ENCODE results near the gene NT5C2.

NT5C2 gene

GRCh38 chr10:103060575-103060974, 132.5 kb downstream of the NT5C2 start:
- no peak for DNase-seq (ENCODE audit: low read depth in 2 of 2)

- DNase-seq (ENCODE audit: low read depth in 2 of 2) = no peak
Observed at GRCh38 chr10:103058034-103058433, 135.0 kb downstream of the NT5C2 start.

DNA sequence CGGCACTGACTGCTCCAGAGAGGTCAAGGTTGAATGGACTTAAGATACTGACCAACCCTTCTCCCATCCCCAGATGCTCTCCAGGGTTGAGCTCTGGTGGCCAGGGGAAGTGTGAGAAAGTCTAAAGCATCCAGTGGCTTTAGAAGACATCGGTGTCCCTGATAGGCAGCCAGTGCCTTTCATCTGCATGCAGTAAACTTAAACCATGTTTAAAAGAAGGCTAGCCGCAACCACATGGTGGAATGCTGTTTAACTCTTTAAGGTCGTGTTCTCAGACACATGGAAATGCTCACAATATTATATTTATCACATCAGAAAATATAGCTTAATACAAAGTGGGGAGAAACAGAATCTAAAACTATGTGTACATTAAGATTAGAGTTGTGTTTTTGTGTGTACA, 138.0 kb downstream of the NT5C2 start:
- no peak for DNase-seq (ENCODE audit: low read depth in 2 of 2)

GRCh38 chr10:103054621-103055020, 138.5 kb downstream of the NT5C2 start:
- DNase-seq (ENCODE audit: low read depth in 2 of 2) = no peak

DNA sequence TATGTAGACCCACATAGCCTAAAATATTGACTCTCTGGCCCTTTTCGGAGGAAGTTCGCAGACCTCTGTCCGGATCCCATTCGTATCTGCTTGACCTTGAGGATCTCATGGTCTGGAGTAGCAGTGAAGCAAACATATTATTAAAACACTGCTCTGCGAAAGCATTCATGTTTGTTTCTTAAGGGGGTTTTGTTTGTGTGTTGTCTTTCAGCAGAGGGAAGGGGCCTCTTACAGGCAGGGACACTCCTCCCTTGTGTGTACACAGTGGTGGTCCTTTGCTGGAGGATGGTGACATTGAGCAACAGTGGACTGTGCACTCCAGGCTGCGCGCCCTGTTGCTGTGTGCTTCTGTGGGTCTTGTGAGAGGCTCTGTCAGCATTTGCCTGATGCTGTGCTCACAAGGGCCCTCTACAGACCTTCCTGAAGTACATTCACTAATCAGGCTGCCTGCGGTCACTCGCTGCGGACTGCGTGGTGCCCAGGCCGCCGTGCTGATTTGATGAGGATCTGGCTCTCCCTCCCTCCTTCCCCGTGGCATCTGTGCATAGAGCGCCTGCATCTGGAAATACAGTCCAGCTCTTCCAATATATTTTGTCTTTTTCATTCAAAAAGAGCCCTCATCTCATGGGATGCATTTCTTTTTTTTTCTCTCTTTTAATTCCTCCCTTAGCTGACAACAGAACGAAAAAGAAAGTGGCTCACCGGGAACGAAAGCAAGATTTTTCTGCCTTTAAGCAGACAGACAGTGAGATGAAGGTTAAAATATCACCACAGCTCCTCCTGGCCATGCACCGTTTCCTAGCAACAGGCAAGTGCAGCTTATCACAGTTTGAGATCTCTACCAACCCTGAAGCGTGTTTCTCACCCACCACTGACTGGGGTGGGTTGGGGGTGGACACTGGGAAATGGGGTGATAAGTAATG, 139.2 kb downstream of the NT5C2 start:
- peak; percentile 18 to 25 for DNase-seq (ENCODE audit: low read depth in 2 of 2)

DNA sequence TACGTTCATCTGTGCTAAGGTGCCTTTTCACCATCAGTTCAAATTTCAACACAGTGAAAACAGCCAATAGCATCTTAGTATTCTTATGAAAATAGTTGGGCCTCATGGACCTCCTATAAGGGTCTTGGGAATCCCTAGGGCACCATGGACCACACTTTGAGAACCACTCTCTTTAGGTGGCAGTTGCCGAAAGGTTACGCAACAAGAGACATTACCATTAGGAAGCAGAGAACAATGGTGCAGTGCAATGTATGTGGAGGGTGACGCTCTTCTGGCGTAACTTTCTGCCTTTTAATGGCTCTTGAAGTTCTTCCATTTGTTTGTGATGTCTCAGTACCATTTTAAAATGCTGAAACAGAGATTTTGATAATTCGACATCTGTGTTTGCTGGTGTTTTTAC, 143.8 kb downstream of the NT5C2 start:
- no peak for DNase-seq (ENCODE audit: low read depth in 2 of 2)

- DNase-seq (ENCODE audit: low read depth in 2 of 2) = no peak
Observed at GRCh38 chr10:103047381-103047780, 145.7 kb downstream of the NT5C2 start.

DNA sequence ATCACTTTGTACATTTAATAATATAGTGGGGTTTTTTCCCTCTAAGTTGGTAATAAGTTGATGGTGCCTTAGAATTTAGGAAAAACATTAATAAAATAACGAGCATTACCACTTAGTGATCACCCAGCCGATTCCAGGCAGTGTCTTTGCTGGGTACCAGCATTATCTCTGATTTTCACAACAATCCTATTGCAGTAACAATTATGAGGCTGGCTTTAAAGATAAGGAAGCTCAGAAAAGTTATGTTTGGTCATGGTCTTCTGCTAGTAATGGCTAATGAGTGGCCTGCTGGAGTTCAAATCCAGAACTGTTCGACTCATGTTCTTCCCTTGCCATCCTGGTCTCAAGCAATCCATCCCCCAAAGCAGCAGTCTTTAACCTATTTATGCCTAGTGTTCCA, 147.1 kb downstream of the NT5C2 start:
- DNase-seq (ENCODE audit: low read depth in 2 of 2) = no peak

GRCh38 chr10:103044942-103045489, 148.1 kb downstream of the NT5C2 start:
- no peak for DNase-seq (ENCODE audit: low read depth in 2 of 2)

DNA sequence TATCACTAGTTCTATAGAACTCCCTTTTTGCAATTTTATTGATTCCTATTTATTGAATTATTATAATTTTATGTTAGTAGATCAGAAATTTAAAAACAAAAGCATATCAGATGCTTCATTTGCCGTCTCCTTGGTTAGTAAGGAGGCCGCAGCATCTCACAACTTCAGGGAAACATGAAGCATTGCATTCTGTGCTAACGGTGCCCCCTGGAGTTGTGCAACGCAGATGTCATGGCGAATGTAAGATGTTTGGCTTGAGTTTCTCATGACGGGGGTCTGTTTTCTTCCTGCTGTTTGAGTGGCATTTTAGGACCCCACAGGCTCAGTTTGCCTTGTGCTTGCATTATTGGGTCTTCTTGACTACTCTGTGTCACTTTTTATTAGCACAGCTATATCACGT, 150.2 kb downstream of the NT5C2 start:
- DNase-seq (ENCODE audit: low read depth in 2 of 2) = no peak

- DNase-seq (ENCODE audit: low read depth in 2 of 2) = no peak
Observed at GRCh38 chr10:103042129-103042528, 150.9 kb downstream of the NT5C2 start.

DNA sequence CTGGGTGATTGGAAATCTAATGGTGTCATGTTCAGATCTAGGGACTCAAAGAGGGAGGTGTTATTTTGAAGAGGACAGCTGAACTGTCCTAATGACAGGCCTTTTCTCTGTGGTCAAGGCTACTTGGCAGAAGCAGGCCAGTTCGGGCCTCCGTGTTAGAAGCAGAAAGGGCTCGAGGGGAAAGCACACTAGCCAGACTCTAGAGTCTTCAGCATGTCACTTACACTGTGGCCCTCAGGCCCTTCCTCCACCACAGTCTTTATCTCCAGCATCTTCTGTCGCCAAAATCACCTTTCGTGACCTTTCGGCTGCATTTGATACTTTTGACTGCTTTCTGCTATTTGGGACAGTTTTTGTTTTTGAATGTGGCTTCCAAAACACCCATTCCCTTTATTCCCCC, 151.7 kb downstream of the NT5C2 start:
- DNase-seq (ENCODE audit: low read depth in 2 of 2) = no peak

- DNase-seq (ENCODE audit: low read depth in 2 of 2) = no peak
Observed at GRCh38 chr10:103040418-103040817, 152.7 kb downstream of the NT5C2 start.

DNA sequence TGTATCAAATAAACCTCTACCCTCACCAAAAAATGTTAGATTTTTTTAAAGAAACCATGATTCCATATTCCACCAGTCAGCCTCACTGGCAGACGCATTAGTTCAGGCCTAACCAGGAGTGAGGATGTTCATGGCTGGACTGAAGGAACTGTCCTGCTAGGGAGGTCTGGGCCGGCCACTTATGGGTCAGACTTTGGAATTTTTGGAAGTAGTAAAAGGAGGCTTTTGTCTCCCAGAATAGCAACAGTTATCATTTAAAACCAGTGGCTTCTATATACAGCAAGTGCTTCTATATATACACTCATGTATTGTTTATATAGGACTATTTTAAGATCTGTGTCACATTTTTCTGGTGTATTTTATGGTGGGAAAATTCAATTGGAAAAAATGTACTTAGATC, 154.5 kb downstream of the NT5C2 start:
- DNase-seq (ENCODE audit: low read depth in 2 of 2) = no peak

Data from stimulated activated CD8-positive, alpha-beta memory T cell treated with anti-CD3 and anti-CD28 coated beads, Interleukin-7, amount 100 ng/mL, for 1 hour (primary cell).